ENCODE measurements around the gene MCAM. TPM values are rescaled to one million over a fixed set of nuclear protein-coding genes. Genes with fewer than 3 reads are reported as not detected.

MCAM gene
- total RNA-seq, 1 experiment from 2014 or later: 365 TPM

DNA sequence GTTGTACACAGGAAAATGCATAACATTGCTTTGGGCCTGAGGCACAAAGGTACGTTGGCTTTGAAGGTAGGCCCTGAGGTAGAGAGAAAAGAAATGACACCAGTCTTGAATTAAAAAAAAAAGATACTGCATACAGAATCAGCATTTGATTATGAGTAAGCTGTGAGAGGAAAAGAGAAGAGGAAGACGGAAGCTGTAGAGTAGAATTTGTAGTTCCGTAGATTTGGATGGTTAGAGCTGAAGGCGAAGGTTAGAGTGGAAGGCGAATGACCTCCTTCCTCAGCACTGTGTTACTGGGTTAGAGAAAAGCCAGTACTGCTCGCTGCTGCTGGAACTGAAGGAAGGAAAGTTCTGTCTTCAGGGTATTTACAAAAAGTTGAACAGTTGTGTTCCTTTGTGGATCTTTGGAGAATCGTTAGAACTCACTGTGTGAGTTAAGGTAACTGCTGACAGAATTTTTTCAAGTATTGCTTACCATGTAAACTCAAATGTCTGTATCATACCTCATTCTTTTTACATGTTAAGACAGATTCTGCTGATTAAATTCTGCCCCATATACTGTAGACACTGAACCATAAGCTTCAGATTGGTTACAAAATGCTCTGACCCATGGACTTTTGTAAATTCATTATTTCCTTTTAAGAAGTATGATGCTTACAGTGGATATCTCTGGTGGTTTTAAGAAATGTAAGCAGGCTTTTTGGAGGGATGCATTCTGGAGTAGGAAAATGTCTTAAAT, 50.2 kb downstream of the MCAM start:
- no peak for DNase-seq (ENCODE audit: low read depth)

DNA sequence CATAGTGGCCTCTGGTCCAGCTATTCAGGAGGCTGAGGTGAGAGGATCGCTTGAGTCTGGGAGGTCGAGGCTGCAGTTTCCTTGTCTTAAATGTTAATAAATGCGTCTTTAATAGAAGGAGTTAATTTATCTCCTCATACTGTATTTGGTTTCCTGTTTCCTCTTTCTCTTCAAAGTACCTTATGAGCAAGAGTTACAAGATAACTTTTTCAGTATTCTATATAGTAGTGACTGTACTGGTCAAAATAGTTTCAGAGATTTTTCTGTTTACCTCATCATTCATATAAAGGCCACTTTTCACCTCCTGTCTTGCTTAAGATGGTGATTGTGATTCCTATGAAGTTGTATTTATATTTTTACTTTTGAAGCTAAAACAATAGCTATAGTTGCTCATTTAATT, 50.9 kb downstream of the MCAM start:
- no peak for DNase-seq (ENCODE audit: low read depth)

DNA sequence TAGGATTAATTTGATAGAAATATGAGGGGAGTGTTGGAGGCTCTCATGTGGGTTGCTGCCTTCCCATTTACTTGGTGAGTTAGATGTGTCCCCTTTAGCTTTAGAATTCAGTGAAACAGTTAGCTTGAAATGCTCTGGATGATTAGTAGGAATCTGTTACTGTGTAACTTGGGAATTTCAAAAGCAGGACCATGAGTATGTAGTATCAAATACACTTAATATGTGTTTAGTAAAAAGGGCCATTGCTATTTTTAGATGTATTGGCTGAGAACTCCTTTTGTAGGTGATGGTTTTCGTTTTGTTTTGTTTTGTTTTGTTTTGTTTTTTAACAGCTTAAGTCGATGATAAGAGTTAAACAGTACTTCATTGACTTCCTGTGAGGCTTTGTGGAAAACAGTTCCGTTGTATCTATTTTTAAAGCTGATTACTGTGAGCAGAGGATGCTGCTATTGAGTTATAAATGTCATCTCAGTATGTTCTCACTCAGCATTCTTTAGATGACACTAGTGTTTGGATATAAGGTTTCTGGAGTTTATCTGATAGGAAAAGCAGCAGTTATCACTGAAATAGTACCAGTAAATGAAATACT, 53.5 kb downstream of the MCAM start:
- no peak for DNase-seq (ENCODE audit: low read depth)

DNA sequence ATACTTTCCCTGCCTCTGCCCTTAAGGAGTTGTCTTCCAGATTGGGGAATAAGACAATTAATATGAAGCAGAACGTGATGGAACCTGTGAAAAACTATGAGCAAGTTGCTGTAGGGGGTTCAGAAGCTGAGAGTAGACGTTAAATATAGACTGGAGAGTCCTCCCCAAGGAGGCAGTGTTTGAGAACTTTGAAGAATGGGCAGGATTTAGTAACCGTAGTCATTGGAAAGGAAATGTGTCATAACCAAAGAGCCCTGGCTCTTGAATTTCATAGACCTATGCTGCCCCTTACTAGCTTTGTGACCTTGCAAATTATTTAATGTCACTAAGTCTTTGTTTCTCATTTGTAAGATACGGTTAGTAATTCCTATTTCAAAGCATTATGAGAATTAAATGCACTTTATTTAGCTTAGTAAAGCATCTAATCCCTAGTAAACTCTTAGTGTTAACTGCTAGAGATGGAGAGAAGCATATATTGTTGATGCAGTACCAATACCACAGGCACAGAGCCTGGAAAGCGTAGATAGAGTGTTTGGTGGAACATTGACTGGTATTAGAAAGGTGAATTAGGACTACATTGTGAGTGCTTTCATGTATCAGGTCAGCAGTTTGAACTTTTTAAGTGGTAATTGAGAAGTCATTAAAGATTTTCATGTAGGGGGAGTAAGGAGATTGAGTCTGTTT, 54.1 kb downstream of the MCAM start:
- peak; percentile 86 for DNase-seq (ENCODE audit: low read depth)

DNA sequence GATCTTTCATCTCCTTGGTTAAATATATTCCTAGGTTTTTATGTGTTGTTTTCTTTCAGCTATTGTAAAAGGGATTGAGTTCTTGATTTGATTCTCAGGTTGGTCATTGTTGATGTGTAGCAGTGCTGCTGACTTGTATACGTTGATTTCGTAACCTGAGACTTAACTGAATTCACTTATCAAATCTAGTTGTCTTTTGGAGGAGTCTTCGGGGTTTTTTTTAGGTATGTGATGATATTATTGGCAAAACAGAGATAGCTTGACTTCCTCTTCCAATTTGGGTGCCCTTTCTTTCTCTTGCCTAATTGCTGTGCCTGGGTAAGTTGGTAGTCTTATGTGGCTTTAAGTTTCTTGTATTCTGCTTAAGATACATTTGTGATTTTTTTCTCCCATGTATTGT, 57.9 kb downstream of the MCAM start:
- no peak for DNase-seq (ENCODE audit: low read depth)

Small RNA genes within 50 kb of the gene (small RNA-seq; reads per million reads assigned to genes)
- gene RF01225 (not detected), gene RNU6-262P (not detected)

Other genes starting within 250 kb of the MCAM start
- gene VPS11, start 249.3 kb downstream of the MCAM start, total RNA-seq (2014; rRNA removed; shearing (Covaris generic)): 24.9 and 29.0 TPM in 2 replicates
- 6.1 and 9.3 TPM in 2 replicates for gene HMBS, start 232.2 kb downstream of the MCAM start, total RNA-seq (2014; rRNA removed; shearing (Covaris generic))
- gene DPAGT1, start 215.3 kb downstream of the MCAM start, total RNA-seq (2014; rRNA removed; shearing (Covaris generic)): 35.0 and 46.0 TPM in 2 replicates
- 17.2 and 17.8 TPM in 2 replicates for gene C2CD2L, start 209.8 kb downstream of the MCAM start, total RNA-seq (2014; rRNA removed; shearing (Covaris generic))
- gene HINFP, start 195.6 kb downstream of the MCAM start, total RNA-seq (2014; rRNA removed; shearing (Covaris generic)): 17.9 and 18.2 TPM in 2 replicates
- gene ABCG4, start 168.1 kb downstream of the MCAM start, total RNA-seq (2014; rRNA removed; shearing (Covaris generic)): not detected in 2 replicates
- 11.0 and 11.3 TPM in 2 replicates for gene NLRX1, start 148.4 kb downstream of the MCAM start, total RNA-seq (2014; rRNA removed; shearing (Covaris generic))
- not detected in 2 replicates for gene NHERF4, start 131.7 kb downstream of the MCAM start, total RNA-seq (2014; rRNA removed; shearing (Covaris generic))
- 9.3 and 12.0 TPM in 2 replicates for gene CBL, start 110.8 kb downstream of the MCAM start, total RNA-seq (2014; rRNA removed; shearing (Covaris generic))
- 7.6 and 12.1 TPM in 2 replicates for gene RNF26, start 17.4 kb upstream of the MCAM start, total RNA-seq (2014; rRNA removed; shearing (Covaris generic))
- 0.96 and 1.8 TPM in 2 replicates for gene C1QTNF5, start 23.8 kb upstream of the MCAM start, total RNA-seq (2014; rRNA removed; shearing (Covaris generic))
- not detected in 2 replicates for gene MFRP, start 29.6 kb upstream of the MCAM start, total RNA-seq (2014; rRNA removed; shearing (Covaris generic))
- 0.20 and 1.0 TPM in 2 replicates for gene USP2, start 64.6 kb upstream of the MCAM start, total RNA-seq (2014; rRNA removed; shearing (Covaris generic))
- gene THY1, start 106.0 kb upstream of the MCAM start, total RNA-seq (2014; rRNA removed; shearing (Covaris generic)): 0.20 TPM in 1 of 2 replicates, not detected in the other

Measured in HT1080 (cell line).